ENCODE data around the gene VWA1.
A peak's percentile ranks its signal among the peaks of the same experiment; 100 is the strongest.
"Not testable (repeated sequence)": the region's sequence is repeated elsewhere in the genome, so short reads cannot be mapped to it uniquely, and the experiment has no call there.

VWA1 gene

DNA sequence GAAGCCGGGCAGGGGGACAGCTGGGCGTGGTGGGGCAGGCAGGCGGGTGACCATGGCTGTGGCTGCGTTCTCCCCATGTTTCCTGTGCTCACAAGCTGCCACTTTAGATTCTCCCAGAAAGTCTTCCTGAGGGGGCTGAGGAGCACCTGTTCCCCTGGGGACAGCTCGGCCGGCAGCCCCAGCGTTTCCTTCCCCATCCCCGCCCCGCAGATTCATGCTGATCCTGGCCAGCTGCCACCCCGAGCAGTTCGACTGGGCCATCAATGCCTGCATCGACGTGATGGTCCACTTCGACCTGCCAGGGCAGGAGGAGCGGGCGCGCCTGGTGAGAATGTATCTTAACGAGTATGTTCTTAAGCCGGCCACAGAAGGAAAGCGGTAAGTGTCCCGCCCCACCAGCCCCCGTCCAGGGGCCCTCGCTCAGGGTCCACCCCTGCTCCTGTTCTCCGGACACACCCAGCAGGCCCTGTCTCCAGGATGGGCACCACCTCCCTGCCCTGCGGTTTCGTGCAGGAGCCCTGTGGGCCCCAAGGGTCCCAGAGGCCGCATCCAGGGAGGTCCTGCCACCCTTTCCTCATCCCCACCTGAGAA is 25.1 kb downstream of the VWA1 start:
- no peak for DNase-seq (ENCODE audit: insufficient read length, low spot score)
- no peak for FAIRE-seq
- TF ChIP-seq POLR2A (IDR thresholded peaks at IDR 0.05; ENCODE audit: low read depth, low read length), result no peak

DNA sequence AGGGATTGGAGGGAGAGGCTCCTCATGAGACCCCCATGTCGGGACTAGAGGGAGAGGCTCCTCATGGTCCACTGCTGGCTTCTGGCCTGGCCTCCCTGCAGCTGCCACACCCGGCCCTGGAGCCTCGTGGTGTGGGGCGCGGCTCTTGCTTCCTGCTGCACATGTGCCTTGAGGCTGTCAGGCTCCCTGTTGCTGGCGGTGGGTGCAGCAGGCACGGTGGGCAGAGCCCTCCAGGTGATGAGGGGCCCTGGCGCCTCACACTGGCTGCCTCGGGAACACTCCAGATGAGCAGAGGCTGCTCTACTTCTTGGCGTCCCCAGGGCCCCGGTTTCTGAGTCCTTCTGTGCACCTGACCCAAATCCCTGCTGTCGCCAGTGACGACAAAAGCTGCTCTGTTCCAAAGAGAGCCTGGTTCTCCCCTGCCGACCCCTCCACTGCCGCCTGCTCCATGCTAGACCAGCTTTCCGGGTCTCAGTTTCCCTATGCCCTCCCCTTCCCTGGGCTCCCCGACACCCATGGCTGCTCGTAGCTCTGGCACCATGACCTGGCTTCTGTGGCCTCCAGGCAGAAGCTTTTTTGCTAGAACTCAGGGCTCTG is 26.3 kb downstream of the VWA1 start:
- DNase-seq (ENCODE audit: insufficient read length, low spot score) (no peak), FAIRE-seq (no peak)
- no peak for TF ChIP-seq POLR2A (IDR thresholded peaks at IDR 0.05; ENCODE audit: low read depth, low read length)

DNA sequence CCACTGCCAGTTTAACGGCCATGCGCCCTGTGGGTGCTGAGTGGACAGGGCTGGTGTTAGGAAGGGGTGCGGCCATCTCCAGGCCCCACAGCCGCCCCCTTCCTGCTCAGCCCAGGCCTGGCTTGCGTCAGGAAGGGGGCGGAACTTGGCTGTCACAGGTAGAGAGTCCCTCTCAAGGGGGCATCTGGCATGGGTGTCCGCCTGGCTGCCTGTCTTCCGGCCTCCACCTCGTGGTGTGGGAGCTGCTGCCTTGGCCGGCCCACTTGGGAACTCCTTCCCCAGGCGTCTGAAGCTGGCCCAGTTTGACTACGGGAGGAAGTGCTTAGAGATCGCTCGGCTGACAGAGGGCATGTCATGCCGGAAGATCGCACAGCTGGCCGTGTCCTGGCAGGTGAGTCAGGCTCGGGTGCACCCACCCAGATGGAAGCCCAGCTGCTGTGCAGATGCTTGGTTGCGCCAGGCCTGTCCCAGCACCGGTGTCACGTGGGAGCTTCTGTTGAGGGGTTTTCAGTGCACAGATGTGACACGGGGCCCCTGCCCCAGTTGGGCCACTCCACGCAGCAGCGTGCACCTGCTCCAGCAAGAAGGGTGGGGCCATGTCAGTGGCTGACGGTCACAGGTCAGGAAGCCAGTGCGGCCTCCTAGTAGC is 27.0 kb downstream of the VWA1 start:
- TF ChIP-seq POLR2A (IDR thresholded peaks at IDR 0.05; ENCODE audit: low read depth, low read length), result no peak
- FAIRE-seq (no peak), DNase-seq (ENCODE audit: insufficient read length, low spot score) (no peak)

DNA sequence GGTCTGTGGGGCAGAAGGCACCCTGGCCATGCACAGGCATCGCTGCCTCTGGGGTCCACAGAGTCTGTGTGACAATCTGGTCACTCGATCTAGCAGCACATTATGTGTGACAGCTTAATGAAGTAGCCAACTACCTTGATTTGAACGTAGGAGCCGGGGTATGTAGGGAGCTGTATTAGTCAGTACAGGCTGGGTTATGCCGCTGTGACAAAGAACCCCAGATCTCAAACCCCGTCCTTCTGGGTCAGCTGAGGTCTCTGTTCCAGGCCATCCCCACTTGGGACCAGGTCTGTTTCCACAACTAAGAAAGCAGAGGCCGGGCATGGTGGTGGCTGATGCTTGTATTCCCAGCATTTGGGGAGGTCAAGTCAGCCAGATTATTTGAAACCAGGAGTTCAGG is 27.8 kb downstream of the VWA1 start:
- no peak for TF ChIP-seq POLR2A (IDR thresholded peaks at IDR 0.05; ENCODE audit: low read depth, low read length)
- FAIRE-seq, result no peak
- no peak for DNase-seq (ENCODE audit: insufficient read length, low spot score)

DNA sequence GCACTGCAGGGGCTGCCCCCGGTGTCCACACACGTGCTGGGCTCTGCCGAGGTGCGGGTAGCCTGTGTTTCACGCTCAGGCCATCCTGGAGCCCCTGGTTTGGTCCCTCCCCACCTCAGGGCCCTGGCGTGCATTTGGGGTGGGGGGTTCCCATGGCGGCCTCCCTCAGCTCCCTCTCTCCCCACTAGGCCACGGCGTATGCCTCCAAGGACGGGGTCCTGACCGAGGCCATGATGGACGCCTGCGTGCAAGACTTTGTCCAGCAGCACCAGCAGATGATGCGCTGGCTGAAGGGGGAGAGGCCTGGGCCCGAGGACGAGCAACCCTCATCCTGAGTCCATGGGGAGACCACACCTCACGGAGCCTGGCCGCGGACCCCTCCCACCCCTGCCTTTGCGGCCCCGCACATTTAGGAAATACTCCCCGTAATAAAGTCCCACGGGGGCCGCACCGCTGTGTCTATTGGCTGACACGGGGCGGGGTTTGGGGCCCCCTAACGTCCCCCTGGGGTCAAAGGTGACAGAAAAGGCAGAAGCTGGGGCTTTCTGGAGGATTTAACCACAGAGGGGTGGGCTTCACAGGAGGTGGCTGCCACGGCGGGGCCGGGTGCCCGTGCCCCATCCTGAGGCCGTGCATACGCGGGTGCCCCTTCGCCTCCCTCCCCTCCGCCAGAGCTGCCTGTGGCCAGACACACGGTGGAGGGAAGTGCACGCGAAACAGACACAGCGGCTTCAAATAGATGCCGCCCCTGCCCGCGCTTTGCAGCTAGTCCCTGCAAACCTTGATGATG is 32.9 kb downstream of the VWA1 start:
- FAIRE-seq; DNase-seq (ENCODE audit: insufficient read length, low spot score): not testable (repeated sequence)

DNA sequence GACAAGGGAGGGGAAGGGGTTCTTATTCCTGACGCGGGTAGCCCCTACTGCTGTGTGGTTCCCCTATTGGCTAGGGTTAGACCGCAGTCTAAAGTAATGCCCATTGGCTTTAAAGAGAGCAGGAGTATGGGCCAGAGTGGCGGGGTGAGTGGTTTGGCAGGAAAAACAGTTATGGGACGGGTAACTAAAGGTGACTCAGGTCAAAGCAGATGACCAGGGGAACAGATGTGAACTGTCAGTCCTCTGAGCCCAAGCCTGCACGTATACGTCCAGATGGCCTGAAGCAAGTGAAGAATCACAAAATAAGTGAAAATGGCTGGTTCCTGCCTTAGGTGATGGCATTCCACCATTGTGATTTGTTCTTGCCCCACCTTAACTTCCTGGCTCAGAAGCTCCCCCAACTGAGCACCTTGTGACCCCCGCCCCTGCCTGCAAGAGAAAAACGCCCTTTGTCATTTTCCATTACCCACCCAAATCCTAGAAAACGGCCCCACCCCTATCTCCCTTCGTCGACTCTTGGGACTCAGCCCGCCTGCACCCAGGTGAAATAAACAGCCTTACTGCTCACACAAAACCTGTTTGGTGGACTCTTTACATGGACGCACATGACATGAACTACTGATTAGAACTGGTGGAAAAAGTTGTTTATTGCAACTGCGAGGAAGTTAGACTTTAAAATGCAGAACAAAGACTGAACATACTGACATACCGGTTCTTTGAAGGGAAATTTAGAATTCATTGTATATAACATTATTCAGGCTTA is 35.3 kb downstream of the VWA1 start:
- no peak for FAIRE-seq
- no peak for TF ChIP-seq POLR2A (IDR thresholded peaks at IDR 0.05; ENCODE audit: low read depth, low read length)
- DNase-seq (ENCODE audit: insufficient read length, low spot score), result no peak

DNA sequence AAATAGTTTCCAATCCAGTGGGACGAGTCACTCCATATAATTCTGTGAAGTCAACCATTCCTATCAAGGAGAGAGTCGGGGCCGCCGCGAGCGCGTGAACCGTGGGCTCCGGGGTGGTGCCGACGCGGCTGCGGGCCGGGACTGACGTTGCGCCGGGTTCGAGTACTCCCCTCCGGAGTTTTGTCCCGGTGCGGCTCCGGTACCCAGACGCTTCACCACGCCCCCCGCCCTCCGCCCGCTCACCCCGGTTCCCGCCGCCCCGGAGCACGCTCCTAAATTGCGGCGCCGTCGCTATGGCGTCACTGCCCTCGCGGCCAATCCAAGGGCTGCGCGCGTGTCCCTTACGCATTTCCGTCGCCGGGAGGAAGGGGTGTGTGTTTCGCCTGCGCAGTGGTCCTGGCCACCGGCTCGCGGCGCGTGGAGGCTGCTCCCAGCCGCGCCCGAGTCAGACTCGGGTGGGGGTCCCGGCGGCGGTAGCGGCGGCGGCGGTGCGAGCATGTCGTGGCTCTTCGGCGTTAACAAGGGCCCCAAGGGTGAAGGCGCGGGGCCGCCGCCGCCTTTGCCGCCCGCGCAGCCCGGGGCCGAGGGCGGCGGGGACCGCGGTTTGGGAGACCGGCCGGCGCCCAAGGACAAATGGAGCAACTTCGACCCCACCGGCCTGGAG is 36.0 kb downstream of the VWA1 start, which contains the start of gene ATAD3B:
Gene ATAD3B, plus strand, starts transcription at position 377 of the 664 bp plus-strand sequence. Its CDS starts 120 bp downstream, at position 497.
- TF ChIP-seq POLR2A (IDR thresholded peaks at IDR 0.05; ENCODE audit: low read depth, low read length), result peak; percentile 65
- DNase-seq (ENCODE audit: insufficient read length, low spot score) (peak; percentile 80), FAIRE-seq (no peak)

DNA sequence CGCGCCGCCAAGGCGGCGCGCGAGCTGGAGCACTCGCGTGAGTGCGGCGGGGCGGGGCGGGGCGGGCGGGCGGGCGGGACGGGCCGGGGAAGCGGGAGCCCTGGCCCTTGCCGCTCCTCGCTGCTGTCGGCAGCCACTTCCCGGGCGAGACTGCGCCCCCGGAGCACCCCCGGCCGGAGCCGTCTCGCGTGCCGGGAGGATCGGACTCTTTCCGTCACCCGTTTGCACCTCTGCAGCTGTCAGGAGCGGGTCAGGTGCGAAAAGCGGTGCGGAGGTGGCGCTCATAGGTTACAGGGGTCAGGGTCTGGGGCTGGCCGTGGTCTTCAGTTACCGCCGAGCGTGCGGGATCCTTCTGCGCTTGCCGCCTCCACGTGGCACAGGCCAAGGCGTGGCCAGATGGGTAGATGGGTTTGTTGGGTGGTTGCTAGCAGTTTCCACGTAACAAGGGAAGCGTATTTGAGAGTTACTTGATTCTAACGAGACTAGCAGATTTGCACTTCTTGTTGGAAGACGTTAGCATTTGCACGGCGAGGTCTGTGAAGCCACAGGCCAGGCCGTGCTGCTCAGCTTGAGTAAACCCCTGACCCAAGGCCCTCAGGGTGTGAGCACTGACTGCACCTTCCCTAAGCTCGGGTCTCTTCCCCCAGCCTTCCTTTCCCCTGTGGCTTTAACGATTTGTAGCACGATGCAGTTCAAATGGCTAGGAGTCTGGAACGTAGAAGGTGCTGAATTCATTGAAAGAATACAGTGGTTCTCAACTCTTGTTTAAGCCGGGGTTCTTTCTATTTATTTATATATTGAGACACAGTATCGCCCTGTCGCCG is 36.8 kb downstream of the VWA1 start:
- not testable (repeated sequence) for FAIRE-seq

DNA sequence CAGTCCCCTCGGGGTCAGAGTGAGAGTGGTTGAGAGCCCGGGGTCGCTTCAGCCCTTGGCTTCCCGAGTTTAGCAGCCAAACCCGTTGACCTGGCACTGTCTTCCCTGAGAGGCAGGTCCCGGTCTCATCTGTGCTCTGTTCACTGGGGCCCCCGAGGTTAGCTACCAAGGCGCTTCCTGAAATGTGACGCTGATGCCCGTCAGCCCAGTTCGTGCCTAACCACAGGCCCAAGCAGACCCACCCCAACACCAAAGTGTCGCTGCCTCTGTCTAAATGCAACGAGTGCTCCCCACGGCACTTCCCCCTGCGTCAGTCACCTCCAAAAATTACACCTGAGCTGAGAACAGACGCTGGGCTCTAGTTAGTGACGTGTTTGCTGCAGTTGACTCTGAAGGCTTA is 40.5 kb downstream of the VWA1 start:
- not testable (repeated sequence) for FAIRE-seq; DNase-seq (ENCODE audit: insufficient read length, low spot score)

More for the DNA sequence above, 36.8 kb downstream of the VWA1 start:
- DNase-seq (ENCODE audit: insufficient read length, low spot score), result peak; percentile 32

DNA sequence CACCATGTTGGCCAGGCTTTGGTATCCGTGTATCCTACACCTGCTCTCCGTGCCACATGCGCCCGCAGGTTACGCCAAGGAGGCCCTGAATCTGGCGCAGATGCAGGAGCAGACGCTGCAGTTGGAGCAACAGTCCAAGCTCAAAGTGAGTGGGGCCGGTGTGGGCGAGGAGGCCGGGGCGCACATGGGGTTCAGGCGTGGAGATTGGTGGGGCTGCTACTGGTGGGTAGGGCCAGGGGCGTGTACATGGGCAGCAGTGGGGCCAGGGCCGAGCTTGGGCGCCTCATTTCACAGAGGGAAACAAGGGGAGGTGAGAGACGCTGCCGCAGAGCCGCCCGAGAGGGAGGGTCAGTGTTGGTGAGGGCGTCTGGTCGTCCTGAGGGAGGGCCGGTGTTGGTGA is 41.7 kb downstream of the VWA1 start:
- FAIRE-seq (no peak), DNase-seq (ENCODE audit: insufficient read length, low spot score) (no peak)
- TF ChIP-seq POLR2A (IDR thresholded peaks at IDR 0.05; ENCODE audit: low read depth, low read length), result no peak

DNA sequence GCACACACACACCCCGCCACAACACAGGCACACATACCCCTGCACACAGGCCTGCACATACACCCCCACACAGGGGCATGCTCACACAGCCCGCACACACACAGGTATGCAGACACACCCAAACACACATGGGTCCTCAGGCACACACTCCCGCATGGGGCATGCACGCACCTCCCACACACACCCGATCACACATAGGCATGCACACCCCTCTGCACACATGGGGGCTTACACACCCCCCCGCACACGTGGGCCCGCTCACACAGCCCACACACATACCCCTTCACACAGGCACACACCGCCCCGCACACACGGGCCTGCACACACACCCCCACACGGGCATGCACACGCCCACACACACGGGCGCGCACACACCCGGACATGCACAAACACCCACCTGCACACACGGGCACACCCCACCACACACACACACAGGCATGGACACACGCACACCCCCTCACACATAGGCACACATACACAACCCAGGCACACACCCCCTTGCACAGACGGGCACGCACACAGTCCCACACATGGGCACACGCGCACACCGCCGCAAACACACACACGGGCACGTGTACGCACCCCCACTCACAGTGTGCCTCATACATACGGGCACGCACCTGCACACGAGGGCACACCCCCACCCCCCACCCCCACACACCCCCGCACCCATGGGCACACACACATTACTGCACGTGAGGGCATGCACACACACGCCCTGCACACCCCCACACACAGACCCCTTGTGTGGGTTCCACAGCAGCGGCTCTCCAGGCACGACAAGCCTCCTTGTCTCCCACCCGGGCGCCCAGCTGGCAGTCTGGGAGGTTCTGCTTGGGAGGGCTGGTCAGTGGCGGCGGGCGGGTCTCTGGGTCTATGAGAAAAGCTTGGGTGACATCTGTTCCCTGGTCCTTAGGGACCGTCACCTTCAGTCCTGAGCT is 44.3 kb downstream of the VWA1 start:
- DNase-seq (ENCODE audit: insufficient read length, low spot score) (no peak), FAIRE-seq (no peak)
- no peak for TF ChIP-seq POLR2A (IDR thresholded peaks at IDR 0.05; ENCODE audit: low read depth, low read length)

DNA sequence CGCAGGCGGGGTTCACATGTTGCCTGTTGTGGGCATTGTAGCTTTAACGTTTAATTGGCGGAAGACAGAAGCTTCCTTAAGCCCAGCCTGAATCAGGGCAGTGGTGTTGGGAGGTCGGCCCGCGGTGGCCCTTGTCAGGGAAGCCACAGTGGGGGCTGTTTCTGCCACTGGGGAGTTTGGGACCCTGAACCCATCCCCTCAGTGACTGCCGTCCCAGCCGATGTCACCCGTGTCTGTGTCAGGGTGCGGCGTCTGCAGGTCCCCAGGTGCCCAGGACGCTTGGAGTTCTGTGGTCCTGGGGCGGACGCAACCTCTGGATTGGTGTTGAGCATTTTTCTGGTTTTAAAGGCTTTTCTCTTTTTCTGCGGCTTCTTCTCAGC is 45.0 kb downstream of the VWA1 start:
- not testable (repeated sequence) for FAIRE-seq; DNase-seq (ENCODE audit: insufficient read length, low spot score)

DNA sequence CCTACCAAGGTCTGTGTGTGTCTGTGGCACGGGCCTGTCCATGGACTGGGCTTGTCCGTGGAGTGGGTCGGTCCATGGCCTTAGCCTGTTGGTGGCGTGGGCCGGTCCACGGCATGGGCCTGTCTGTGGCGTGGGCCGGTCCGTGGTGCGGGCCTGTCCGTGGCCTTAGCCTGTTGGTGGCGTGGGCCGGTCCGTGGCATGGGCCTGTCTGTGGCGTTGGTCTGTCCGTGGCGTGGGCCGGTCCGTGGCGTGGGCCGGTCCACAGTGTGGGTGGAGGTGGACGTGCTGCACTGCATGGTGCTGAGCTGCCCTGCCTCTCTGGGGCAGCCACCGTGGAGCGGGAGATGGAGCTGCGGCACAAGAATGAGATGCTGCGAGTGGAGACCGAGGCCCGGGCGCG is 46.3 kb downstream of the VWA1 start:
- DNase-seq (ENCODE audit: insufficient read length, low spot score); FAIRE-seq: not testable (repeated sequence)
